Endodermal cell (in vitro differentiated cells): ENCODE data around the gene HLA-DOA. TPM values are rescaled to one million over a fixed set of nuclear protein-coding genes. Genes with fewer than 3 reads are reported as not detected.

ENCODE experiments used
- DNase-seq: peaks from one replicate; pipeline ENCODE4 v3.0.0-alpha.2; 2017
- H3K27ac ChIP-seq: 2 replicates; pipeline ENCODE4 v1.5.1; 2013; ENCODE audit warnings: mild to moderate bottlenecking, low read depth, low read length, moderate library complexity
- H3K27me3 ChIP-seq: 2 replicates; pipeline ENCODE4 v1.6.1; 2013; ENCODE audit warnings: mild to moderate bottlenecking, low read length, moderate library complexity; ENCODE audit not compliant: insufficient read depth, control insufficient read depth, poor library complexity, severe bottlenecking
- H3K36me3 ChIP-seq: 2 replicates; pipeline ENCODE4 v1.7.0; 2013; ENCODE audit warnings: mild to moderate bottlenecking, low read length, moderate library complexity; ENCODE audit not compliant: control insufficient read depth, insufficient read depth
- H3K4me1 ChIP-seq: one replicate; pipeline ENCODE4 v1.7.0; 2013; ENCODE audit warnings: low read length; ENCODE audit not compliant: control insufficient read depth, insufficient read depth
- H3K4me3 ChIP-seq: 2 replicates; pipeline ENCODE4 v1.5.1; 2013; ENCODE audit warnings: mild to moderate bottlenecking, low read length, moderate library complexity
- H3K9ac ChIP-seq: 2 replicates; pipeline ENCODE4 v1.6.1; 2013; ENCODE audit warnings: mild to moderate bottlenecking, low read length, moderate library complexity; ENCODE audit not compliant: poor library complexity, severe bottlenecking; ENCODE audit errors: extremely low read depth
- H3K9me3 ChIP-seq: 2 replicates; pipeline ENCODE4 v1.6.1; 2013; ENCODE audit warnings: mild to moderate bottlenecking, low read length, moderate library complexity; ENCODE audit not compliant: control insufficient read depth
- H3K27ac Mint-ChIP-seq: 2 replicates; pipeline ENCODE4 v1.8.0; 2020; ENCODE audit warnings: mixed read lengths
- H3K27me3 Mint-ChIP-seq: 2 replicates; pipeline ENCODE4 v1.8.0; 2021; ENCODE audit warnings: mild to moderate bottlenecking, mixed read lengths; ENCODE audit not compliant: insufficient read depth
- H3K36me3 Mint-ChIP-seq: 2 replicates; pipeline ENCODE4 v1.8.0; 2020; ENCODE audit warnings: low read depth, mixed read lengths
- H3K4me1 Mint-ChIP-seq: 2 replicates; pipeline ENCODE4 v1.8.0; 2020; ENCODE audit warnings: mixed read lengths
- H3K4me3 Mint-ChIP-seq: 2 replicates; pipeline ENCODE4 v1.8.0; 2020; ENCODE audit warnings: mild to moderate bottlenecking, moderate library complexity, mixed read lengths
- H3K9me3 Mint-ChIP-seq: 2 replicates; pipeline ENCODE4 v1.8.0; 2020; ENCODE audit warnings: mild to moderate bottlenecking, mixed read lengths
- WGBS, 2 experiments: methylation state at CpG; one replicate each; pipeline versions ENCODE4 v1.1.5 to v1.1.7; 2013; ENCODE audit warnings: missing lambda C conversion rate in 2 of 2, mixed read lengths in 1 of 2; ENCODE audit not compliant: insufficient coverage in 1 of 2, insufficient read length in 1 of 2; 5-methylcytosine and 5-hydroxymethylcytosine counted together
- total RNA-seq, 2 donors: library from RNA; stranded (reverse); fragmentation: NEBNext Ultra II Directional in 1 of 2; extraction: Animal tissue kit (Norgen Biotek cat#: 25700) in 1 of 2; gene quantifications; 2 replicates in 1 of 2; 3 replicates in 1 of 2; pipeline ENCODE4 v1.2.1, GENCODE V29; 2021
- TF ChIP-seq, protein P1 (sequence below): fragments of 200-600 bp; sonication (generic); conservative IDR thresholded peaks from 2 replicates; pipeline ENCODE4 v1.5.0; 2021; ENCODE audit warnings: antibody characterized with exemption, mild to moderate bottlenecking

Gene HLA-DOA
- total RNA-seq, 2 donors from 2014 or later: 10.6 to 11.1 TPM

DNA sequence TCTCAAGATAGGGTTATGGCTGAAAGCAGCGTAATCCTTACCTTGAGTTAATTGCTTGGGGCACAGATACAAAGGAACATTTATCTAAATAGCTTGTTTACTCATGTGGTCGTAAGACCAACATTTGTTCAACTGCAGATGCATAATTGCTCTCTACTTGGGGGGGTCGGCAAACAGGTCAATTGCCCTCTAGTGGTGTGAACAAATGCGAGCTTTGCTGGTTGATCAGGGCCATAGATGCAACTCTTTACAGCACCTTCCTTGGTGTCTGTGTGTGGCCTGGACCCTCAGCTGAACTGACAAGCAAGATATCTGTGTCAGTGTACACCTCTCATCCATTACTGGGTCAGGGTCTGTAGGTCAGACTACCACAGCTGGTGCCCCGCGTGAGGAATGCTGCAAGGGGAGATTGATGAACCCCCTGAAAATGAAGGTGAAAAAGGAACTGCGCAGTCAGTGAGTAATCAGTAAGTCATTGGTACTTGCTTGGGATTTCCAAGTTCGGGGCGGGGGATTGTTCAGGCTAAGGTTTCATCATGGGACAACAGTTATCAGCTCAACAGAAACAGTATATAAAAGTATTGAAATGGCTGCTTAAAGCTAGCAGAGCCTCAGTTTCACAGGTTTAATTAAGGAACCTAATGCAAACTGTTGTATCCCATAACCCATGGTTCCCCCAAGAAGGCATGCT is 40.1 kb upstream of the HLA-DOA start:
- H3K27ac Mint-ChIP-seq: no peak overlapping the region
- H3K4me3 Mint-ChIP-seq: no peak overlapping the region
- peak; percentile 52 for DNase-seq
- peaks cover 11% of the 10 kb centered on the region for H3K27me3 Mint-ChIP-seq
- WGBS, 2 experiments: 81 to 93% methylated on average over 5 to 9 of the region's 9 CpGs
- no peaks in the 10 kb centered on the region for H3K27me3 ChIP-seq
- H3K4me1 ChIP-seq: peaks cover 3% of the 10 kb centered on the region
- no peak overlapping the region for H3K9ac ChIP-seq
- no peak overlapping the region for H3K27ac ChIP-seq
- H3K9me3 ChIP-seq: no peaks in the 10 kb centered on the region
- no peaks in the 10 kb centered on the region for H3K36me3 ChIP-seq
- TF ChIP-seq, protein P1, sequence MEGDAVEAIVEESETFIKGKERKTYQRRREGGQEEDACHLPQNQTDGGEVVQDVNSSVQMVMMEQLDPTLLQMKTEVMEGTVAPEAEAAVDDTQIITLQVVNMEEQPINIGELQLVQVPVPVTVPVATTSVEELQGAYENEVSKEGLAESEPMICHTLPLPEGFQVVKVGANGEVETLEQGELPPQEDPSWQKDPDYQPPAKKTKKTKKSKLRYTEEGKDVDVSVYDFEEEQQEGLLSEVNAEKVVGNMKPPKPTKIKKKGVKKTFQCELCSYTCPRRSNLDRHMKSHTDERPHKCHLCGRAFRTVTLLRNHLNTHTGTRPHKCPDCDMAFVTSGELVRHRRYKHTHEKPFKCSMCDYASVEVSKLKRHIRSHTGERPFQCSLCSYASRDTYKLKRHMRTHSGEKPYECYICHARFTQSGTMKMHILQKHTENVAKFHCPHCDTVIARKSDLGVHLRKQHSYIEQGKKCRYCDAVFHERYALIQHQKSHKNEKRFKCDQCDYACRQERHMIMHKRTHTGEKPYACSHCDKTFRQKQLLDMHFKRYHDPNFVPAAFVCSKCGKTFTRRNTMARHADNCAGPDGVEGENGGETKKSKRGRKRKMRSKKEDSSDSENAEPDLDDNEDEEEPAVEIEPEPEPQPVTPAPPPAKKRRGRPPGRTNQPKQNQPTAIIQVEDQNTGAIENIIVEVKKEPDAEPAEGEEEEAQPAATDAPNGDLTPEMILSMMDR: peak; percentile 67
- peaks cover 8% of the 10 kb centered on the region for H3K9me3 Mint-ChIP-seq
- H3K36me3 Mint-ChIP-seq: no peaks in the 10 kb centered on the region
- no peak overlapping the region for H3K4me3 ChIP-seq
- H3K4me1 Mint-ChIP-seq: peaks cover 31% of the 10 kb centered on the region

DNA sequence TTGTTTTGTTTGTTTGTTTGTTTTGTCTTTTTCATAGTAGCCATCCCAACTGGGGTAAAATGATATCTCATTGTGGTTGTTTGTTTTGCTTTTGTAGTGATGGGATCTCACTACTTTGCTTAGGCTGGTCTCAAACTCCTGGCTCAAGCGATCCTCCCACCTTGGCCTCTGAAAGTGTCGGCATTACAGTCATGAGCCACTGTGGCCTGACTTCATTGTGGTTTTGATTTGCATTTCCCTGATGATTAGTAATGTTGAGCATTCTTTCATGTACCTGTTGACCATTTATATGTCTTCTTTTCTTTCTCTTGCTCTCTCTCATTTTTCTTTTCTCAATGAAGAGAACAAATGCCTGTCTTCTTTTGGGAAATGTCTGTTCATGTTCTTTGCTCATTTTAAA is 30.8 kb upstream of the HLA-DOA start:
- H3K4me3 Mint-ChIP-seq: no peak overlapping the region
- peaks cover 24% of the 10 kb centered on the region for H3K27me3 Mint-ChIP-seq
- DNase-seq: no peak
- no peaks in the 10 kb centered on the region for H3K4me1 Mint-ChIP-seq
- Histone ChIP-seq H3K9ac (no peak overlapping the region), H3K9me3 (peaks cover 4% of the 10 kb centered on the region), H3K27me3 (peaks cover 5% of the 10 kb centered on the region), H3K36me3 (no peaks in the 10 kb centered on the region), H3K27ac (no peak overlapping the region), H3K4me3 (no peak overlapping the region), H3K4me1 (no peaks in the 10 kb centered on the region)
- no peak overlapping the region for H3K27ac Mint-ChIP-seq
- TF ChIP-seq, protein P1: no peak
- peaks cover 7% of the 10 kb centered on the region for H3K9me3 Mint-ChIP-seq
- WGBS, 2 experiments: 73 to 91% methylated on average over 2 of the region's 2 CpGs
- no peaks in the 10 kb centered on the region for H3K36me3 Mint-ChIP-seq

DNA sequence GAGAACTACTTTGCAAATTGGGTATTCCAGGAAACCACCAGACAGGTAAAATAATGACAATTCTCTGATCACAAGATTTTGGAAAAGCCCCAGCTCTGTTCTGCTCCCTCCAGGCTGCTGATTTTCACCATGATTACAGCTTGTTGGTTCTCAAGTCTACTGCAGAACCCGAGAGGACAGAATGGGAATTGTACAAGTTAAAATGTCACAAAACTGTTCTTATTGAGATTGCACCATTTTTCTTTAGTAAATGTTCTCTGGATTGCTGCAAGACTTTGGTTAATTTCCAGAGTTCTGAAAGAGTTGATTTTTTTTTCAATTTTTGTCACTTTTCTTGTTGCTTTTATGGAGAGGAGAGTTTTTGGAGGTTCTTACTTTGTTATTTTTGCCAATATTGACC is 27.1 kb upstream of the HLA-DOA start:
- no peak overlapping the region for H3K9ac ChIP-seq
- Mint-ChIP-seq H3K27me3 (peaks cover 25% of the 10 kb centered on the region), H3K4me1 (no peaks in the 10 kb centered on the region), H3K9me3 (no peaks in the 10 kb centered on the region), H3K4me3 (no peak overlapping the region), H3K36me3 (no peaks in the 10 kb centered on the region), H3K27ac (no peak overlapping the region)
- peaks cover 9% of the 10 kb centered on the region for H3K9me3 ChIP-seq
- H3K27ac ChIP-seq: no peak overlapping the region
- no peaks in the 10 kb centered on the region for H3K36me3 ChIP-seq
- WGBS, 2 experiments: 82 to 89% methylated on average over 1 of the region's 1 CpG
- no peak overlapping the region for H3K4me3 ChIP-seq
- TF ChIP-seq, protein P1: peak; percentile 11
- H3K4me1 ChIP-seq: no peaks in the 10 kb centered on the region
- H3K27me3 ChIP-seq: peaks cover 5% of the 10 kb centered on the region
- no peak for DNase-seq
